Measurements from ENCODE around the gene CSNK2B.
"Not testable (repeated sequence)": the region's sequence is repeated elsewhere in the genome, so short reads cannot be mapped to it uniquely, and the experiment has no call there.

Gene CSNK2B

GRCh38 chr6:31691078-31691463, 25.2 kb downstream of the CSNK2B start:
- DNase-seq: no peak

GRCh38 chr6:31691564-31692108, 25.8 kb downstream of the CSNK2B start:
- DNase-seq: no peak

GRCh38 chr6:31692353-31692752, 26.5 kb downstream of the CSNK2B start:
- no peak for DNase-seq

DNA sequence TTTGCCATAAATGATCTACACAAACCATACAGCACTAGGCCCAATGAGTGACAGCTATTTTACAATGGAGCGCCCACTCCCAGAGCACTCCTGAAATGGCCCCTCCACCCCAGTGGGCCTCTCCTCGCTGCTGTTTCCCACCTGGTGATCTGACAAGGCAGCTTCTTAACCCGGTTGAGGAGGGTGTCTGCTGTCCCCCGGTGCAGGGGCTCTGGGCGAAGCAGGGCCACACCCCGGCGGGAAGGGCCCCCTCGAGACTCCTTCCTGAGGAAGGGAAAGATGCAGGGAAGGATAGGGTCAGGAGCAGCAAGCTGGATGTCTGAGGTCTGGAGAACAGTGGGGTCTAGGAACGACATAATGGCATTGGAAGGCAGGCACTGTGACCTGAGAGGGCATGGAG, 27.0 kb downstream of the CSNK2B start:
- no peak for DNase-seq

DNA sequence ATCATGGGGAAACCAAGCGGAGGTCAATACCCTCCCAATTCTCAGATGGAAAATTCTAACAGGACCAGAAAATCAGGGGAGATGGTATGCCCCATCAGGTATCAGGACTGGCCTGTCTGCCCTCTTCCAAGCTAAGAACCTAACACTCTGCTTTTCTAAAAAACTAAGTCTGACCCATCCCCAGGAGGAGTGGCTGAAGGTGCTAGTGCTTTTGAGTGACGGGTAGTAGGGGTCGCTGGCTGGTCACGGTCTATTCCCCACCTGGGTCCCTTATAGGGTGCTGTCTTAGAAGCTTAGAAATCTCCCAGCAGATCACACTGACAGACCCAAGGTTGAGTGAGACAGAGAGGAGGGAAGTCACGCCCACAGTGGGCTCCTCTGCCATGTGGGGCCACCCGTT, 27.7 kb downstream of the CSNK2B start:
- no peak for DNase-seq

GRCh38 chr6:31697555-31697954, 31.7 kb downstream of the CSNK2B start:
- DNase-seq: no peak

DNA sequence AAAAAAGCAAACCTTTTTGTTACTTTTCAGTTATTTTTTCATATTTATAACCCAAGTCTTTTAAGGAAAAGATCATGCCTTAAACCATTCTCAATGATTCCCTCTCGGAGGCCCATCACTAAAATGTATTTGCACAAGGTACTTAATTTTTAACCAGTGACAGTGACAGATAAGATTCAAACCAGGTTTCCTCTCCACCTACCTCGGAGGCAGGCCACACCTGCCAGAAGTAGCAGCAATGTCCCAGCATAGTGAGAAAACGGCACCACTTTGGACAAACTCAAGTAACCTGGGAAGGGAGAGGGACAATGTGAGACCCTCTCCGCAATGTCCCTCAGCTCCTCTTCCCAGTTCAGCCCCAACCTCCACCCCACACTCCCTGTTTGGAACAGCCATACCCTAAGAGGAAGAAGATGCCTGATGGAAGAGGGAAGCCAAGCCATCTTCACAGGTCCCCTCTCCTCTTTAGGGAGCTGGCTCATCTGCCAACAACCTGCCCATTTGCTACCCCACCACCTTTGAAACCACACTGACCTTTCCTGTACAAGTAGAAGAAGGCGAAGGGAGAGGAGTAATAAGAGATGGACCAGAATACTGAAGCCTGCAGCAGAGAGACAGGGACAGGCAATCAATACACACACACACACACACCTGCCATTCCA, 35.0 kb downstream of the CSNK2B start:
- no peak for DNase-seq

DNA sequence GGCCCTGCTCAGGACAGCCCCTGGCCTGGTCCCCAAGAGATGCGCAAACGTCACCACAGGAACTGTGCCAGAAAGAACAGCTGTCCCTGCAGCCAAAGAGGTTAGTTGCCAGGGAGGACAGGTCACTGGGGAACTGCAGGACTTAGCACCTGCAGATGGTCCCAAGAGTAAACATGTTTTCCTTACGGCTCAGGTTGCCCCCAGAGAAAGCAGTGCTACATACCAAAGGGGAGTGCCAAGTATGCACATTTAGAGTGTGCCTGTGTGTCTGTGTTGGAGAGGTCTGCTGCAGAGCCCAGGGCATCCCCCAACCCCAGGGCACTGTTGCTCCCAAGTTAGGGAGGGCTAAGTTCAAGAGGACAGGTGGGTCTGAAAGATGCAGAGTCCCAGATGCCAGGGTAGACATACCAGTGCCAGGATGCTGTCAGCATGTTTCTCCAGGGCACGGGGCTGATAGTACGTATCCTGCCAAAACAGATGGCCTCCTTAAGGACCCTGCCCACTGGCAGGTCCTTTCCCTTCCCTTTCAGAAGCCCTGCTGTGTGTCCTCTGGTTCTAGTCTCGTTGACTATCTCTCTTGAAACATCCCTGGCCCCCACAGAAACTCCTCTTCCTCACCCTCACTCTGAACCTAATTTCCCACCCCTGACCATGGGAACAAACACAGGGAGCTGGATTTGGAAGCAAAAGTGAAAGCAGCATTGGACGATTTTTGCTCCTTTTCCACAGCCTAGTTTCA, 36.0 kb downstream of the CSNK2B start:
- DNase-seq: no peak

DNA sequence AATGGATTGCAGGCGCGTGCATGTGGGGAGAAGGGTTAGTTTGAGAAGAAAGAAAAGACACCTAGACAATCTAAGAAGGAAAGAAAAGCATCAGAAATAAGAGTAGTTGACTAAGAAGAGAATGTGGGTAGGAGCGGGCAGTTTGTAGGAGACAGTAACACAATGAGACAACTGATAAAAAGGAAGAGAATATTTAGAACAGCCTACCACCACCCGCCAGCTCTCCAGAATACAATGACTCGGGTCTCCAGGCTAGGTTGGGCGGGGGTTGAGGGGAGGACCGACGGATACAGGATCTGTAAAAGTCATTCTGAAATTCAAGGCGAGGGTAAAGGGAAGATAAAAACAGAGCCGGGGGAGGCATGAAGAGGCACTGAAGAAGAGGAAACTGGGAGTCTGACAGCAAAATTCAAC, 36.5 kb downstream of the CSNK2B start:
- peak; percentile 48 for DNase-seq

DNA sequence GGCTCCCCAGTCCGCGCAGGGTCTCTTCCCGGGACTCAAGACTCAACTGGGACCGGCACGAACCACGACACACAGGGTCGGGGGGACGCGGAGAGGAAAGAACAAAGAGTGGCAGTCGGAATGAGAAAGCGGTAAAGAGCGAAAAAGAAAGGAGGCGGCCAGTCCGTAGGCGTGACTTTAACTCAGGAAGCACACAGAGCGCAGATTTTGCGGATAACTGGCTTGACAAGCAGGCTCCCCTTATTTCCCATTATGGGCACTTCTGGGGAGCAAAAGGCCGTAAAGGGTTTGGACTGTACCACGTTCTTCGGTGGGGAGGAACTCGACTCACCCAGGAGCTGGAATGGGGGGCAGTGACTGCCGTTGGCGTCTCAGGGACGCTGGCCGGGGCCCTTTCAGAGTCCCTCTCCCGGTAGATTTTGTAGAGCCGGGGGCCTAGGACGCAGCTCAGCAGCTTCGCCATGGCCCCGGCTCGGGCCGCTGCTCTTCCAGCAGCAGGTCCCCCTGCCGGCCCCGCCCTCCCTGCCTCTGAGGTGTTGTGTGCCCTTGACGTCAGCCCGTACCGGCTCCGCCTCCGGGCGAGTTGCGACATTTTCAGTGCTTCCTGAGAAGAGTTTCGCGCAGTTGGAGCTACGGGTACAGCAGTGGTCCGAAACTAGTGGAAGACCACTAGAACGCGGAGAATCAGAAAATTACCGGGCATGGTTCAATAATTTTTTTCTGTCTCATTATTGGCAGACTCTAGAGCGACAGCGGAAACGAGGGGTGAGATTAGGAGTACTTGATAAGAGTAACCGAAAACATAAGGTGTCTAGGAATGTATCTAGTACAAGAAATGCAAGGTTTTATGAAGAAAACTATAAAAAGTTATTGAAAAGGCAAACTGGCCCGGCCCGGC, 37.2 kb downstream of the CSNK2B start, which contains the start of gene ABHD16A:
Gene ABHD16A (minus strand): TSS at position 506 of the 898 bp plus-strand sequence. CDS start 43 bp downstream, at position 463.
- peak; percentile 96 for DNase-seq

- DNase-seq: no peak
Observed at GRCh38 chr6:31705931-31706330, 40.1 kb downstream of the CSNK2B start.

- DNase-seq: no peak
Observed at GRCh38 chr6:31706599-31706998, 40.7 kb downstream of the CSNK2B start, which contains the start of gene LY6G6F. LY6G6F (plus strand) TSS chr6:31706866; CDS start chr6:31706907, 41 bp downstream.

- DNase-seq: no peak
Observed at GRCh38 chr6:31707701-31708100, 41.8 kb downstream of the CSNK2B start.

- no peak for DNase-seq
Observed at GRCh38 chr6:31708224-31708623, 42.3 kb downstream of the CSNK2B start.

- DNase-seq: not testable (repeated sequence)
Observed at GRCh38 chr6:31709157-31709556, 43.3 kb downstream of the CSNK2B start.

GRCh38 chr6:31710523-31711219, 44.8 kb downstream of the CSNK2B start:
- no peak for DNase-seq

DNA sequence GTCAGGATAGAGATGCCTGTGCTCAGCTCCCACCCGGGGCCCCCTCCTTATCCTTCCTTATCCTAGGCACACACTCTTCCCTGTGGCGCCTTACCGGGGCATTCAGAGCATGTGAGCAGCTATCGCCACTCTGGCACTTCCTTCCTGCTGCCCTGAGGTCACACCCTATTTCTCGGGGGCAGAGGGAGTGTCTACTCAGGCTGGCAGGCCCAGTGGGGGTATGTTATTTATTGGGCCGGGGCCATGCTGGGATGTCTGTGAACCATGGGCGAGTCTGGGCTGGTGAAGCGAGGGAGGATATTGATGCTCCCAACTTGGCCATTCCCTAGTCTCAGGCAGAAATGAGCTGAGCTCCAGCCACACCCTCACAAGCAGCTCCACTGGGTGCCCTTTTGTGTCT, 45.4 kb downstream of the CSNK2B start:
- no peak for DNase-seq

- no peak for DNase-seq
Observed at GRCh38 chr6:31712296-31712695, 46.4 kb downstream of the CSNK2B start.

DNA sequence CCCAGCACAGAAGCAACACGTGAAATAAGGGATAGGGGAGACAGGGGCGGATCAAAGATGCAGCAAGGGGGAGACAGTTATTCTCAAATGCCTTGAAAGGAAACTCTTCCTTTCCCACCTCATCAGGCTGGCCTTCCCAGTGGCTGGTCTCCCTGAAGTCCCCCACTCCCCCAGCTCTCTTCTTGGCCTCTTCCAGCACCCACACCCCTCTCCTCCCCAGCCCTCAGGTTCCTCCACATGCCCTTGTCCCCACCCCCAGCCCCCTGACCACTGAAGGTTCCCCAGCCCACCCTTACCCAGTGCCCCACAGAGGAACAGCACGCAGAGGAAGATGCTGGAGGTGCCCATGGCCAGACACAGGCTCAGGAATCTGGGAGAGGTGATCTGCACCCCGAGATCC, 47.6 kb downstream of the CSNK2B start:
- no peak for DNase-seq

GRCh38 chr6:31713991-31714684, 48.3 kb downstream of the CSNK2B start:
- no peak for DNase-seq

Measured in activated naive CD4-positive, alpha-beta T cell treated with Interleukin-2 at 50 U/mL for 16 hours (primary cell).